GM18505 (cell line): ENCODE results near the gene HOXC9.

ENCODE experiments used
- ATAC-seq: cut with Tn5 transposase; IDR thresholded peaks from one replicate; pipeline ENCODE4 v1.9.1; 2021; ENCODE audit not compliant: unreplicated experiment
- POLR2A ChIP-seq: IDR thresholded peaks from 4 replicates; pipeline ENCODE4 v1.6.1; 2011; ENCODE audit warnings: borderline replicate concordance; ENCODE audit not compliant: insufficient read depth, insufficient read length; ENCODE audit errors: extremely low read depth

Gene HOXC9

GRCh38 chr12:53956914-53957536 is 42.9 kb upstream of the HOXC9 start:
- ATAC-seq, result no peak
- TF ChIP-seq POLR2A, result no peak

GRCh38 chr12:53958128-53958527 is 41.8 kb upstream of the HOXC9 start:
- TF ChIP-seq POLR2A, result no peak
- ATAC-seq, result no peak

GRCh38 chr12:53959314-53959713 is 40.6 kb upstream of the HOXC9 start:
- no peak for TF ChIP-seq POLR2A
- ATAC-seq, result no peak

GRCh38 chr12:53960187-53961024 is 39.6 kb upstream of the HOXC9 start:
- ATAC-seq, result no peak
- TF ChIP-seq POLR2A, result no peak

GRCh38 chr12:53961025-53961761 is 38.8 kb upstream of the HOXC9 start:
- TF ChIP-seq POLR2A, result no peak
- ATAC-seq, result no peak

GRCh38 chr12:53963005-53963404 is 37.0 kb upstream of the HOXC9 start:
- TF ChIP-seq POLR2A, result no peak
- ATAC-seq, result no peak

GRCh38 chr12:53963434-53964314 is 36.3 kb upstream of the HOXC9 start:
- ATAC-seq, result no peak
- no peak for TF ChIP-seq POLR2A

- no peak for ATAC-seq
- TF ChIP-seq POLR2A, result no peak
Measured at GRCh38 chr12:53964315-53964713, 35.6 kb upstream of the HOXC9 start.

GRCh38 chr12:53965281-53966084 is 34.5 kb upstream of the HOXC9 start:
- no peak for ATAC-seq

GRCh38 chr12:53966085-53966384 is 33.9 kb upstream of the HOXC9 start:
- TF ChIP-seq POLR2A, result no peak

More at GRCh38 chr12:53965281-53966084, 34.5 kb upstream of the HOXC9 start:
- no peak for TF ChIP-seq POLR2A

GRCh38 chr12:53966385-53967133 is 33.4 kb upstream of the HOXC9 start:
- TF ChIP-seq POLR2A, result no peak
- no peak for ATAC-seq

More at GRCh38 chr12:53966085-53966384, 33.9 kb upstream of the HOXC9 start:
- ATAC-seq, result no peak

GRCh38 chr12:53967421-53967925 is 32.5 kb upstream of the HOXC9 start:
- no peak for TF ChIP-seq POLR2A
- no peak for ATAC-seq
